OCI-LY1 (cell line): Measurements from ENCODE around the gene CLDN5.

ENCODE experiments used
- CTCF ChIP-seq: fragments of 200-600 bp; sonication (generic), shearing (Covaris generic); IDR thresholded peaks from 2 replicates; pipeline ENCODE4 v1.5.1; 2017; ENCODE audit warnings: mild to moderate bottlenecking, antibody characterized with exemption, low read length, moderate library complexity, mixed read lengths
- EZH2 ChIP-seq: fragments of 200-600 bp; sonication (generic), shearing (Covaris generic); IDR thresholded peaks from 2 replicates; pipeline ENCODE4 v1.8.0; 2017; ENCODE audit warnings: borderline replicate concordance, mixed run types, mild to moderate bottlenecking, antibody characterized with exemption, low read length, moderate library complexity, mixed read lengths

DNA sequence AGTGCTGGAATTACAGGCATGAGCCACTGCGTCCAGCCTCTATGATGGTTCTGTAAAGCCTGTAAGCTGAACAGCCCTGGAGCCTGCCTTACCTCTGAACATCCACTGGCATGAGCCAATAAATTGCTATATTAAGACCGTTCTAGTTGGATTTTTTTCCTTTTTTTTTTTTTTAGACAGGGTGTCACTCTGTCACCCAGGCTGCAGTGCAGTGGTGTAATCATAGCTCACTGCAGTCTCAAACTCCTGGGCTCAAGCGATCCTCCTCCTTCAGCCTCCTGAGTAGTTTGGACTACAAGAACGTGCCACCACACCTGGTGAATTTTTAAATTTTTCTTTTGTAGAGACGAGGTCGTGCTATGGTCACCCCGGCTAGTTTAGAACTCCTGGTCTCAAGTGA is 26.2 kb upstream of the CLDN5 start:
- no peak for TF ChIP-seq CTCF
- TF ChIP-seq EZH2: no peak
